ENCODE measurements around the gene PFDN2.

GRCh38 chr1:161099090-161099802 lies 18.6 kb downstream of the PFDN2 start:
- TF ChIP-seq, protein P1, sequence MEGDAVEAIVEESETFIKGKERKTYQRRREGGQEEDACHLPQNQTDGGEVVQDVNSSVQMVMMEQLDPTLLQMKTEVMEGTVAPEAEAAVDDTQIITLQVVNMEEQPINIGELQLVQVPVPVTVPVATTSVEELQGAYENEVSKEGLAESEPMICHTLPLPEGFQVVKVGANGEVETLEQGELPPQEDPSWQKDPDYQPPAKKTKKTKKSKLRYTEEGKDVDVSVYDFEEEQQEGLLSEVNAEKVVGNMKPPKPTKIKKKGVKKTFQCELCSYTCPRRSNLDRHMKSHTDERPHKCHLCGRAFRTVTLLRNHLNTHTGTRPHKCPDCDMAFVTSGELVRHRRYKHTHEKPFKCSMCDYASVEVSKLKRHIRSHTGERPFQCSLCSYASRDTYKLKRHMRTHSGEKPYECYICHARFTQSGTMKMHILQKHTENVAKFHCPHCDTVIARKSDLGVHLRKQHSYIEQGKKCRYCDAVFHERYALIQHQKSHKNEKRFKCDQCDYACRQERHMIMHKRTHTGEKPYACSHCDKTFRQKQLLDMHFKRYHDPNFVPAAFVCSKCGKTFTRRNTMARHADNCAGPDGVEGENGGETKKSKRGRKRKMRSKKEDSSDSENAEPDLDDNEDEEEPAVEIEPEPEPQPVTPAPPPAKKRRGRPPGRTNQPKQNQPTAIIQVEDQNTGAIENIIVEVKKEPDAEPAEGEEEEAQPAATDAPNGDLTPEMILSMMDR (IDR thresholded peaks at IDR 0.05 in 8 of 11, conservative IDR thresholded peaks at IDR 0.05 in 3 of 11), result no peak
- TF ChIP-seq POLR2A (IDR thresholded peaks at IDR 0.05) (no peak), POLR2AphosphoS5 (IDR thresholded peaks at IDR 0.05) (no peak)
